SK-N-SH (cell line): ENCODE measurements around the gene STIM1. TPM values are rescaled to one million over a fixed set of nuclear protein-coding genes. Genes with fewer than 3 reads are reported as not detected.
A peak's percentile ranks its signal among the peaks of the same experiment; 100 is the strongest.

Source experiments
- CTCF ChIA-PET: fragments of 300-600, 350-600 bp; formaldehyde crosslinking; extraction: SDS; loops from one replicate; lab custom pipeline; 2021; lab: Yijun Ruan, JAX
- POLR2A ChIA-PET: fragments of 350-600 bp; sonication (Branson Sonifier 250); formaldehyde crosslinking; extraction: SDS; loops from one replicate; lab custom pipeline; 2020; ENCODE audit warnings: antibody characterized with exemption, inconsistent platforms; lab: Yijun Ruan, JAX
- DNase-seq: peaks from one replicate; pipeline ENCODE4 v3.0.0; 2012
- H2AFZ ChIP-seq: fragments of 200-600 bp; sonication (generic); 2 replicates; pipeline ENCODE4 v1.8.1; 2016; ENCODE audit warnings: antibody characterized with exemption, mild to moderate bottlenecking, low read depth
- H3F3A ChIP-seq: fragments of 200-600 bp; sonication (generic); replicated peaks from 2 replicates; pipeline ENCODE3; 2016; ENCODE audit warnings: antibody characterized with exemption, mild to moderate bottlenecking; ENCODE audit not compliant: insufficient read depth
- H3K27ac ChIP-seq, 2 experiments: fragments of 200-500 bp in 1 of 2; fragments of 200-600 bp in 1 of 2; sonication (Bioruptor generic) in 1 of 2; sonication (generic), shearing (Covaris generic) in 1 of 2; 2 replicates each; pipeline versions ENCODE4 v1.5.1 to v1.6.1; 2014 to 2016; ENCODE audit warnings: low read depth in 2 of 2, inconsistent platforms in 1 of 2, low read length in 1 of 2, mild to moderate bottlenecking in 1 of 2, mixed read lengths in 1 of 2
- H3K27me3 ChIP-seq: fragments of 200-600 bp; sonication (generic), shearing (Covaris generic); 2 replicates; pipeline ENCODE4 v1.6.1; 2016; ENCODE audit warnings: mixed run types; ENCODE audit not compliant: insufficient read depth
- H3K36me3 ChIP-seq, 2 experiments: fragments of 200-500 bp in 1 of 2; fragments of 200-600 bp in 1 of 2; sonication (Bioruptor generic) in 1 of 2; sonication (generic) in 1 of 2; replicated peaks in 1 of 2; 2 replicates each; pipeline versions ENCODE3 to v1.5.1; 2014 to 2016; ENCODE audit warnings: low read length in 1 of 2, mild to moderate bottlenecking in 1 of 2; ENCODE audit not compliant: insufficient read depth in 2 of 2, control insufficient read depth in 1 of 2
- H3K4me1 ChIP-seq, 2 experiments: fragments of 200-500 bp in 1 of 2; fragments of 200-600 bp in 1 of 2; sonication (Bioruptor generic) in 1 of 2; sonication (generic), shearing (Covaris generic) in 1 of 2; 2 replicates each; pipeline versions ENCODE4 v1.5.1 to v1.6.1; 2014 to 2016; ENCODE audit warnings: low read depth in 1 of 2, low read length in 1 of 2, mixed run types in 1 of 2; ENCODE audit not compliant: insufficient read depth in 2 of 2, control insufficient read depth in 1 of 2
- H3K4me2 ChIP-seq: fragments of 200-600 bp; sonication (generic), shearing (Covaris generic); 2 replicates; pipeline ENCODE4 v1.6.1; 2017; ENCODE audit warnings: mixed run types
- H3K4me3 ChIP-seq, 2 experiments: fragments of 200-500 bp in 1 of 2; fragments of 200-600 bp in 1 of 2; sonication (Bioruptor generic) in 1 of 2; sonication (generic), shearing (Covaris generic) in 1 of 2; 2 replicates each; pipeline versions ENCODE4 v1.5.1 to v1.8.1; 2014 to 2016; ENCODE audit warnings: low read depth in 2 of 2, inconsistent platforms in 1 of 2, low read length in 1 of 2, mild to moderate bottlenecking in 1 of 2, mixed read lengths in 1 of 2, moderate library complexity in 1 of 2
- H3K79me2 ChIP-seq: fragments of 200-600 bp; sonication (generic); 2 replicates; pipeline ENCODE4 v1.8.1; 2017; ENCODE audit warnings: mild to moderate bottlenecking; ENCODE audit not compliant: insufficient read depth
- H3K9ac ChIP-seq: fragments of 200-600 bp; sonication (generic); 2 replicates; pipeline ENCODE4 v1.6.1; 2017; ENCODE audit warnings: mixed run types
- H3K9me2 ChIP-seq: fragments of 200-600 bp; sonication (generic); 2 replicates; pipeline ENCODE4 v1.6.1; 2017; ENCODE audit warnings: mixed run types
- H3K9me3 ChIP-seq: fragments of 200-600 bp; sonication (generic); 2 replicates; pipeline ENCODE4 v1.6.1; 2017; ENCODE audit warnings: mixed run types, mild to moderate bottlenecking, moderate library complexity
- H4K20me1 ChIP-seq: fragments of 200-600 bp; sonication (generic); 2 replicates; pipeline ENCODE4 v1.6.1; 2017; ENCODE audit warnings: mild to moderate bottlenecking, mixed run types; ENCODE audit not compliant: insufficient read depth
- CTCF ChIP-seq: fragments of 200-600 bp; sonication (generic); IDR thresholded peaks from 2 replicates; pipeline ENCODE4 v1.6.1; 2017; ENCODE audit warnings: antibody characterized with exemption, mild to moderate bottlenecking, moderate library complexity
- EP300 ChIP-seq, 2 experiments: IDR thresholded peaks; 2 replicates each; pipeline versions ENCODE4 v1.4.0 to v1.6.1; 2012; ENCODE audit warnings: borderline replicate concordance in 1 of 2, low read depth in 1 of 2, low read length in 1 of 2
- MEF2A ChIP-seq: IDR thresholded peaks from 2 replicates; pipeline ENCODE4 v1.4.0; 2012; ENCODE audit warnings: low read depth, borderline replicate concordance
- RCOR1 ChIP-seq: fragments of 150-350 bp; IDR thresholded peaks from 2 replicates; pipeline ENCODE4 v1.6.1; 2017; ENCODE audit warnings: antibody characterized with exemption, low read length
- REST ChIP-seq: IDR thresholded peaks from 2 replicates; pipeline ENCODE4 v1.6.1; 2012; ENCODE audit warnings: mild to moderate bottlenecking, low read depth, low read length, moderate library complexity
- YY1 ChIP-seq: IDR thresholded peaks from 2 replicates; pipeline ENCODE4 v1.4.0; 2012; ENCODE audit warnings: low read depth, mild to moderate bottlenecking
- WGBS: methylation state at CpG from one replicate; pipeline ENCODE4 v1.1.6; 2017; ENCODE audit warnings: low lambda C conversion rate; 5-methylcytosine and 5-hydroxymethylcytosine counted together
- polyA plus RNA-seq, 3 experiments: library from polyadenylated mRNA; depleted of rRNA; stranded (reverse); fragments of >200 nt; gene quantifications; 2 replicates each; pipeline ENCODE4 v1.2.3, GENCODE V29; 2012

Gene STIM1
- polyA plus RNA-seq, 1 of the 3 experiments (the other 2 are of a cell fraction) = 29.5 TPM

GRCh38 chr11:3856856-3857553 lies 1.5 kb downstream of the STIM1 start:
- no peaks in the 10 kb centered on the region for H3F3A ChIP-seq
- H4K20me1 ChIP-seq = no peaks in the 10 kb centered on the region; the same call in 1 of the 2 replicates
- H3K9ac ChIP-seq = no peak overlapping the region
- peaks cover 27 to 28% of the 10 kb centered on the region in 2 experiments; a peak in 3 of 4 replicates for H3K4me1 ChIP-seq
- peak overlapping the region; percentile 87 to 89; a peak in 3 of 4 replicates for H3K4me3 ChIP-seq
- no peaks in the 10 kb centered on the region for H3K9me3 ChIP-seq
- H3K79me2 ChIP-seq = peaks cover 56% of the 10 kb centered on the region
- H3K27ac ChIP-seq = no peak overlapping the region
- no peak for DNase-seq
- WGBS = 70% methylated on average over 4 of the region's 5 CpGs
- no peaks in the 10 kb centered on the region for H3K27me3 ChIP-seq
- POLR2A ChIA-PET = no interaction called here
- H2AFZ ChIP-seq = no peak overlapping the region
- TF ChIP-seq EP300 (IDR thresholded peaks at IDR 0.05; ENCODE audit: borderline replicate concordance in 1 of 2, low read depth in 1 of 2, low read length in 1 of 2) (no peak), REST (no peak), YY1 (no peak)
- TF ChIP-seq, all 33 proteins: peak for 0
- Histone ChIP-seq H3K4me2 (peak overlapping the region; percentile 88), H3K36me3 (no peaks in the 10 kb centered on the region), H3K9me2 (no peaks in the 10 kb centered on the region)
- CTCF ChIA-PET = interaction anchor here (0.5 to 18.6 kb wide), 5 partner anchors 8 to 1928 kb away, joined by 3 to 636 read pairs (median 28); partner anchors contain the start of gene RHOG

GRCh38 chr11:3857628-3858027 lies 2.2 kb downstream of the STIM1 start:
- Histone ChIP-seq H3K27me3 (no peaks in the 10 kb centered on the region), H3K36me3 (no peaks in the 10 kb centered on the region), H3K4me1 (peaks cover 27 to 28% of the 10 kb centered on the region in 2 experiments; a peak in 3 of 4 replicates), H3K79me2 (peaks cover 56% of the 10 kb centered on the region), H3K27ac (no peak overlapping the region), H3F3A (no peaks in the 10 kb centered on the region), H3K9ac (no peak overlapping the region), H3K4me2 (peak overlapping the region; percentile 88), H3K4me3 (no peak overlapping the region), H2AFZ (no peak overlapping the region), H4K20me1 (no peaks in the 10 kb centered on the region; the same call in 1 of the 2 replicates), H3K9me2 (no peaks in the 10 kb centered on the region), H3K9me3 (no peaks in the 10 kb centered on the region)
- POLR2A ChIA-PET = interaction anchor here (0.6 kb wide), 1 partner anchor 151 kb away, joined by 3 read pairs; no protein-coding TSS in a partner anchor
- DNase-seq = no peak
- CTCF ChIA-PET = interaction anchor here (1.0 to 18.6 kb wide), 4 partner anchors 8 to 212 kb away, joined by 3 to 636 read pairs (median 16); partner anchors contain the start of gene RHOG
- TF ChIP-seq CTCF (no peak), YY1 (no peak), RCOR1 (no peak), MEF2A (no peak)
